ENCODE data around the gene PLSCR2.
"Not testable (repeated sequence)": the region's sequence is repeated elsewhere in the genome, so short reads cannot be mapped to it uniquely, and the experiment has no call there.

PLSCR2 gene

GRCh38 chr3:146485297-146485696 lies 15.9 kb upstream of the PLSCR2 start:
- no peak for DNase-seq (ENCODE audit: low spot score)

- no peak for DNase-seq (ENCODE audit: low spot score)
These were observed 6.9 kb upstream of the PLSCR2 start for GRCh38 chr3:146476094-146476740.

GRCh38 chr3:146474976-146475375 lies 5.6 kb upstream of the PLSCR2 start:
- not testable (repeated sequence) for DNase-seq (ENCODE audit: low spot score)

- DNase-seq (ENCODE audit: low spot score), result no peak
These were observed 4.4 kb upstream of the PLSCR2 start for GRCh38 chr3:146473726-146474125.

- DNase-seq (ENCODE audit: low spot score), result no peak
These were observed 3.2 kb upstream of the PLSCR2 start for GRCh38 chr3:146472611-146473010.

- no peak for DNase-seq (ENCODE audit: low spot score)
These were observed 1.7 kb upstream of the PLSCR2 start for GRCh38 chr3:146471012-146471411.

- no peak for DNase-seq (ENCODE audit: low spot score)
These were observed 1.1 kb upstream of the PLSCR2 start for GRCh38 chr3:146470425-146470990.

GRCh38 chr3:146468671-146469149 lies 651 bp downstream of the PLSCR2 start:
- no peak for DNase-seq (ENCODE audit: low spot score)

GRCh38 chr3:146468234-146468633 lies 1.1 kb downstream of the PLSCR2 start:
- DNase-seq (ENCODE audit: low spot score), result no peak

GRCh38 chr3:146466604-146467003 lies 2.8 kb downstream of the PLSCR2 start:
- DNase-seq (ENCODE audit: low spot score), result no peak

- no peak for DNase-seq (ENCODE audit: low spot score)
These were observed 3.5 kb downstream of the PLSCR2 start for GRCh38 chr3:146465693-146466465.

- no peak for DNase-seq (ENCODE audit: low spot score)
These were observed 4.6 kb downstream of the PLSCR2 start for GRCh38 chr3:146464783-146465182.

- no peak for DNase-seq (ENCODE audit: low spot score)
These were observed 5.3 kb downstream of the PLSCR2 start for GRCh38 chr3:146464005-146464595.

- DNase-seq (ENCODE audit: low spot score), result no peak
These were observed 14.6 kb downstream of the PLSCR2 start for GRCh38 chr3:146454796-146455195.

GRCh38 chr3:146449613-146450012 lies 19.7 kb downstream of the PLSCR2 start:
- peak; percentile 28 for DNase-seq (ENCODE audit: low spot score)

GRCh38 chr3:146449076-146449475 lies 20.3 kb downstream of the PLSCR2 start:
- DNase-seq (ENCODE audit: low spot score), result no peak

- no peak for DNase-seq (ENCODE audit: low spot score)
These were observed 23.3 kb downstream of the PLSCR2 start for GRCh38 chr3:146446026-146446425.

- not testable (repeated sequence) for DNase-seq (ENCODE audit: low spot score)
These were observed 29.1 kb downstream of the PLSCR2 start for GRCh38 chr3:146440310-146440709.

GRCh38 chr3:146432066-146432465 lies 37.3 kb downstream of the PLSCR2 start:
- DNase-seq (ENCODE audit: low spot score), result no peak

- no peak for DNase-seq (ENCODE audit: low spot score)
These were observed 38.1 kb downstream of the PLSCR2 start for GRCh38 chr3:146431240-146431639.

GRCh38 chr3:146425341-146425740 lies 44.0 kb downstream of the PLSCR2 start:
- DNase-seq (ENCODE audit: low spot score), result no peak

GRCh38 chr3:146421819-146422759 lies 47.3 kb downstream of the PLSCR2 start:
- no peak for DNase-seq (ENCODE audit: low spot score)
